B cell (primary cell): Measurements from ENCODE around the gene RNASE13. TPM values are rescaled to one million over a fixed set of nuclear protein-coding genes. Genes with fewer than 3 reads are reported as not detected.

Experiments
- ATAC-seq: fragments of 200-7000 bp; cut with Tn5 transposase; one replicate; pipeline ENCODE4 v1.10.0; 2021; ENCODE audit warnings: low read depth, mild to moderate bottlenecking, moderate number of reproducible peaks, moderate library complexity
- CTCF ChIA-PET: fragments of 350-600 bp; sonication (Branson Sonifier 250); formaldehyde crosslinking; loops from one replicate; lab custom pipeline; 2021; ENCODE audit warnings: antibody characterized with exemption, inconsistent platforms; lab: Charles Lee
- POLR2A ChIA-PET: fragments of 350-600 bp; sonication (Branson Sonifier 250); formaldehyde crosslinking; loops from one replicate; lab custom pipeline; 2021; ENCODE audit warnings: antibody characterized with exemption; lab: Charles Lee
- DNase-seq: peaks from one replicate; pipeline ENCODE4 v3.0.0; 2013
- H2AFZ ChIP-seq: 2 replicates; pipeline ENCODE4 v1.6.1; 2012; ENCODE audit warnings: mild to moderate bottlenecking, low read depth, low read length; ENCODE audit not compliant: insufficient read depth, poor library complexity, severe bottlenecking
- H3K27ac ChIP-seq, 2 donors: 1 replicate in 1 of 2; 2 replicates in 1 of 2; pipeline ENCODE4 v1.5.1; 2012 to 2013; ENCODE audit warnings: low read length in 2 of 2, mild to moderate bottlenecking in 2 of 2, moderate library complexity in 1 of 2
- H3K27me3 ChIP-seq, 4 experiments: fragments of 200-600 bp in 1 of 4; sonication (generic) in 1 of 4; replicated peaks in 1 of 4; 1 replicate in 2 of 4; 2 replicates in 2 of 4; pipeline versions ENCODE4 v1.6.1 to v1.7.0; 2013 to 2016; ENCODE audit warnings: low read length in 3 of 4, mild to moderate bottlenecking in 2 of 4, mixed read lengths in 1 of 4, moderate library complexity in 1 of 4; ENCODE audit not compliant: insufficient read depth in 4 of 4, control insufficient read depth in 3 of 4; ENCODE audit errors: control extremely low read depth in 1 of 4
- H3K36me3 ChIP-seq, 2 experiments: replicated peaks in 1 of 2; 1 replicate in 1 of 2; 2 replicates in 1 of 2; pipeline versions ENCODE4 v1.6.1 to v1.7.1; 2013; ENCODE audit warnings: low read length in 1 of 2; ENCODE audit not compliant: insufficient read depth in 2 of 2, control insufficient read depth in 1 of 2; ENCODE audit errors: control extremely low read depth in 1 of 2, extremely low read depth in 1 of 2
- H3K4me1 ChIP-seq, 2 donors: fragments of 200-600 bp in 1 of 2; sonication (generic) in 1 of 2; 1 replicate in 1 of 2; 2 replicates in 1 of 2; pipeline versions ENCODE4 v1.5.1 to v1.6.1; 2013 to 2017; ENCODE audit warnings: low read length in 2 of 2; ENCODE audit not compliant: control insufficient read depth in 2 of 2, insufficient read depth in 2 of 2
- H3K4me2 ChIP-seq: replicated peaks from 2 replicates; pipeline ENCODE3; 2012; ENCODE audit warnings: mild to moderate bottlenecking, low read depth, low read length; ENCODE audit not compliant: poor library complexity, severe bottlenecking
- H3K4me3 ChIP-seq, 5 experiments: fragments of 200-600 bp in 1 of 5; sonication (generic) in 1 of 5; 1 replicate in 3 of 5; 2 replicates in 2 of 5; pipeline versions ENCODE4 v1.5.1 to v1.7.0; 2011 to 2016; ENCODE audit warnings: low read length in 4 of 5, mild to moderate bottlenecking in 4 of 5, low read depth in 2 of 5, control low read depth in 1 of 5, moderate library complexity in 1 of 5; ENCODE audit not compliant: insufficient read depth in 1 of 5; ENCODE audit errors: control extremely low read depth in 1 of 5, extremely low read depth in 1 of 5
- H3K79me2 ChIP-seq: fragments of 200-600 bp; sonication (generic); one replicate; pipeline ENCODE4 v1.6.0; 2016; ENCODE audit warnings: low read length; ENCODE audit not compliant: control insufficient read depth, insufficient read depth
- H3K9ac ChIP-seq: fragments of 200-600 bp; sonication (generic); 2 replicates; pipeline ENCODE4 v1.6.1; 2017; ENCODE audit warnings: mild to moderate bottlenecking, low read length, moderate library complexity
- H3K9me3 ChIP-seq, 3 donors: one replicate each; pipeline versions ENCODE4 v1.6.1 to v1.7.1; 2013; ENCODE audit warnings: low read length in 2 of 3; ENCODE audit not compliant: control insufficient read depth in 2 of 3, insufficient read depth in 1 of 3; ENCODE audit errors: control extremely low read depth in 1 of 3
- H4K20me1 ChIP-seq: 2 replicates; pipeline ENCODE4 v1.6.0; 2012; ENCODE audit warnings: mild to moderate bottlenecking, low read length; ENCODE audit not compliant: insufficient read depth, control insufficient read depth, poor library complexity, severe bottlenecking
- H3K27ac Mint-ChIP-seq: one replicate; pipeline ENCODE4 v1.8.0; 2021; ENCODE audit warnings: mixed read lengths
- H3K27me3 Mint-ChIP-seq: one replicate; pipeline ENCODE4 v1.8.0; 2021; ENCODE audit warnings: mixed read lengths
- H3K4me1 Mint-ChIP-seq: one replicate; pipeline ENCODE4 v1.8.0; 2021; ENCODE audit warnings: mixed read lengths
- H3K4me3 Mint-ChIP-seq: one replicate; pipeline ENCODE4 v1.8.0; 2021; ENCODE audit warnings: mixed read lengths
- H3K9me3 Mint-ChIP-seq: one replicate; pipeline ENCODE4 v1.8.0; 2022; ENCODE audit warnings: mixed read lengths; ENCODE audit not compliant: insufficient read depth
- CTCF ChIP-seq: fragments of 200-600 bp; IDR thresholded peaks from one replicate; pipeline ENCODE4 v1.8.0; 2022; ENCODE audit warnings: antibody characterized with exemption, mild to moderate bottlenecking
- EZH2 ChIP-seq: IDR thresholded peaks from 2 replicates; pipeline ENCODE4 v1.6.1; 2012; ENCODE audit warnings: borderline replicate concordance, low read depth, mild to moderate bottlenecking, moderate library complexity, low read length; ENCODE audit not compliant: insufficient read depth, poor library complexity, severe bottlenecking
- WGBS: methylation state at CpG from one replicate; pipeline ENCODE4 v1.1.5; 2013; ENCODE audit warnings: missing lambda C conversion rate; ENCODE audit not compliant: insufficient coverage; 5-methylcytosine and 5-hydroxymethylcytosine counted together
- intact Hi-C: fragments of 100-400 bp; cut with micrococcal nuclease; formaldehyde crosslinking; loops from one replicate; pipeline ENCODE4 v1.10.0; 2022
- polyA plus RNA-seq: library from polyadenylated mRNA; depleted of rRNA; stranded (reverse); fragments of >200 nt; gene quantifications from 2 replicates; pipeline ENCODE4 v1.2.3, GENCODE V29; 2012
- total RNA-seq, 2 donors: library from RNA; stranded (reverse); fragments of 120-200 nt in 1 of 2; gene quantifications; 1 replicate in 1 of 2; 2 replicates in 1 of 2; pipeline versions ENCODE4 v1.2.3 to v1.2.4, GENCODE V29; 2013 to 2022

RNASE13 gene
- total and polyA plus RNA-seq, 2 donors (not counting 1 experiment from before 2014, with no cell fraction given) = not detected

- ChIA-PET CTCF (interaction anchor here (1.1 to 1.4 kb wide), 2 partner anchors 19 to 112 kb away, joined by 3 to 4 read pairs; partner anchors contain the start of gene TMEM253), POLR2A (interaction anchor here (1.0 to 1.3 kb wide), 2 partner anchors 82 to 111 kb away, joined by 5 read pairs; partner anchors contain the start of gene TMEM253)
- peaks cover 13 to 20% of the 10 kb centered on the region in 2 donors for H3K4me1 ChIP-seq
- peak overlapping the region; percentile 33 for H3K9ac ChIP-seq
- intact Hi-C loops = loop anchor here (1.0 kb wide), 1 partner anchor 18 kb away; no protein-coding TSS in a partner anchor
- no peak for ATAC-seq
- Mint-ChIP-seq H3K4me3 (peak overlapping the region; percentile 91), H3K27ac (peak overlapping the region; percentile 92), H3K9me3 (no peaks in the 10 kb centered on the region), H3K27me3 (no peaks in the 10 kb centered on the region), H3K4me1 (peaks cover 21% of the 10 kb centered on the region)
- WGBS = no CpG with 5 or more reads among the region's 11 CpGs
- H3K9me3 ChIP-seq = no peaks in the 10 kb centered on the region
- H3K4me2 ChIP-seq = peak overlapping the region; percentile 96
- H3K27me3 ChIP-seq = no peaks in the 10 kb centered on the region
- peak overlapping the region in 1 of 2 donors; percentile 52 for H3K27ac ChIP-seq
- H3K79me2 ChIP-seq = peaks cover 5% of the 10 kb centered on the region
- no peak for TF ChIP-seq CTCF
- no peak for TF ChIP-seq EZH2
- H2AFZ ChIP-seq = peak overlapping the region; percentile 95
- DNase-seq = no peak
- H3K36me3 ChIP-seq = peaks cover 2 to 28% of the 10 kb centered on the region in 2 experiments
- H4K20me1 ChIP-seq = peaks cover 7% of the 10 kb centered on the region
- peak overlapping the region; percentile 19 to 93 (median 88) for H3K4me3 ChIP-seq
These were observed 45.2 kb downstream of the RNASE13 start for GRCh38 chr14:20989471-20989786.

GRCh38 chr14:20988717-20989470 lies 45.7 kb downstream of the RNASE13 start:
- Histone ChIP-seq H4K20me1 (peaks cover 7% of the 10 kb centered on the region), H3K9ac (peak overlapping the region; percentile 33), H3K27ac (peak overlapping the region in 1 of 2 donors; percentile 52), H2AFZ (peak overlapping the region; percentile 95), H3K9me3 (no peaks in the 10 kb centered on the region), H3K27me3 (no peaks in the 10 kb centered on the region), H3K4me1 (peaks cover 13 to 20% of the 10 kb centered on the region in 2 donors), H3K4me3 (peak overlapping the region in 4 of 5 experiments; percentile 83 to 93 (median 90)), H3K36me3 (peaks cover 2 to 23% of the 10 kb centered on the region in 2 experiments), H3K79me2 (peaks cover 5% of the 10 kb centered on the region), H3K4me2 (peak overlapping the region; percentile 96)
- ATAC-seq = no peak
- WGBS = 74% methylated on average over 9 of the region's 15 CpGs
- TF ChIP-seq CTCF = no peak
- no peak for TF ChIP-seq EZH2
- intact Hi-C loops = loop anchor here (1.0 kb wide), 1 partner anchor 18 kb away; no protein-coding TSS in a partner anchor
- peak; percentile 23 for DNase-seq
- Mint-ChIP-seq H3K27ac (no peak overlapping the region), H3K27me3 (no peaks in the 10 kb centered on the region), H3K9me3 (no peaks in the 10 kb centered on the region), H3K4me3 (peak overlapping the region; percentile 67), H3K4me1 (peaks cover 21% of the 10 kb centered on the region)
- ChIA-PET CTCF (interaction anchor here (1.1 to 1.4 kb wide), 2 partner anchors 18 to 112 kb away, joined by 3 to 4 read pairs; partner anchors contain the start of gene TMEM253), POLR2A (interaction anchor here (1.0 to 1.3 kb wide), 2 partner anchors 82 to 112 kb away, joined by 5 read pairs; partner anchors contain the start of gene TMEM253)
